ENCODE data around the gene EPHA2. TPM values are rescaled to one million over a fixed set of nuclear protein-coding genes. Genes with fewer than 3 reads are reported as not detected.

Gene EPHA2
- total RNA-seq, 1 donor from 2014 or later: 42.0 TPM

DNA sequence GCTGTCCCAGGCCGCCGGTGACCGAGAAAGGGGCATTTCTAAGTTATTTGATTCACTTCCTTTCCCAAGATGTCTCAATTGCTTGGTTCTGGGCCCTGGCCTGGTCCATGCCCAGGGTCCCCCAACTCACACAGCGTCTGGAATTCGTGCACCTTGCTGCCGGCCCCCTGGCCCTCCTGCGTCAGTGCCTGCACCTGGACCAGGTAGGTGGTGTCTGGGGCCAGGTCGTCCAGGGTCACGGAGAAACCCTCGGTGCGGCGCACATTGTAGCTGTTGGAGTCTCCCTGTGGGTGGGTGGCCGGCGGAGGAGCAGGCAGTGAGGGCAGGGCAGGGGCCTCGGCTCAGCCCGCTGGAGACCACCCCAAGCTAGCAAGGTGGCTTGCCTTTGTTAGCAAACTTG is 21.0 kb downstream of the EPHA2 start:
- no peak for DNase-seq

DNA sequence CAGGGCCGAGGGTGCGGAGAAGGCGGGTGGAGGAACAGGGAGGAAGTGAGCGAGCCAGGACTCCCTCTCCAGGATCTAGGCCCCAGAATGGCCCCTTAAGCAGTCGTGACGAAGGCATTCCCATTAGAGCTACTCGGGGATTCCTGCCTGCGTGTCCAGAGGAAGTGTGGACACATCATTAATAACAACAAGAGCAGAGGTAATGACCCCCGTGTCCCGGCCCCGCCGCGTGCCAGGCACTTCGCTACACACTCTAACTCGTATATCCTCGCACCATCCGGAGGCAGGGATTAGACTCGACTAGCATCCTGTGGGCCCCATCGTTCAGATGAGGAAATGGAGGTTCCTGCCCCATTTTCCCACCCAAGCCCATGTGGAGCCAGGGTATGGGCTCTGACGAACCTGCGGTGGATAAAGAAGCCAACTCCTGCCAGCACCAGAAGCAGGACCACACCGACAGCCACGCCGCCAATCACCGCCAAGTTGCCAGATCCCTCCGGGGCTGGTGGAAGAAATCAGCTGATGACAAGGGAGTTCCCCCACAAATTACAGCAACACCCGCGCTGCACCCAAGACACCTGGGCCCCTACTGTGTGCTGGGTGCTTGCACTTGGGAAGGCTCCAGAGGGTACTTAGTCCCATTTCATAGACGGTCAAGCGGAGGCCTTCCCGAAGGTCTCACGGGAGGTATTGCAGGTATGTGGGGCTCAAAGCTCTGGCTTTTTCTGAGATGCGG is 21.6 kb downstream of the EPHA2 start:
- no peak for DNase-seq

DNA sequence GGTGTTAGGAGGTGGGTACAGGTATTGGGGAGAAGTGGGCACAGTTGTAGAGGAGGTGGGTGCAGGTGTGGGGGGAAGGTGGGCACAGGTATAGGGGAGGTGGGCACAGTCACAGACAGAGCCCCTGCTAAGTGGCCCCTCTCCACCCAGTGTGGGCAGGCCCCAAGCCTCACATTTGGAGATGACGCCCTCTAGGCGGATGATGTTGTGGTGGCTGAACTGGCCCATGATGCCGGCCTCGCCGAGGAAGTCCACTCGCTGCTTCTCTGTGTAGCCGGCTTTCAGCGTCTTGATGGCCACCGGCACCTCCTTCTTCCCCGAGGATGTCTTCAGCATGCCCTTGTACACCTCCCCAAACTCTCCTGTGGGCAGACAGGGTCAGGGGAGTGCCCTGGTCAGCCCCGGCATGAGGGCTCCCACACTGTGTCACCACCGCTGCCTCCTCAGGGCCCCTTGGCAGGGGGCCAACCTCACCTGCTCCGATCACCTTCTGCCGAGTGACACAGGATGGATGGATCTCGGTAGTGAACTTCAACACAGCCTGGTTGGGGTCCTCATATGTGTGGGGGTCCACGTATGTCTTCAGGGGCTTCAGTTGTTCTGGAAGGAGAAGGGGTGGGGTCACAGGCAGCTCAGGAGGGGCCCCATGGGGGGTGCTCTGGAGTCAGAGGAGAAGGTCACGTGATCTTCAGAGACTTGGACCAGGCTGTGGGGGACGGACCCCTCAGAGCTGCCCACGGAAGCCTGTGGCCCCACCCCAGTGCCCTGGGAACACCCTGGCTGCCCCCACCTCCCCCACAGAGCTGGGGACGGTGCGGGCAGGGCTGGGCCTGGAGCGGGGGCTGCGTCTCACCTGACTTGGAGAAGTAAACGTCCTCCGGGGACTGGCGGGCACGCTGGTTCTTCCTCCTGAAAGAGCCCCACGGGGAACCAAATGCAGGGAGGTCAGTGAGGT is 22.6 kb downstream of the EPHA2 start:
- DNase-seq: no peak

DNA sequence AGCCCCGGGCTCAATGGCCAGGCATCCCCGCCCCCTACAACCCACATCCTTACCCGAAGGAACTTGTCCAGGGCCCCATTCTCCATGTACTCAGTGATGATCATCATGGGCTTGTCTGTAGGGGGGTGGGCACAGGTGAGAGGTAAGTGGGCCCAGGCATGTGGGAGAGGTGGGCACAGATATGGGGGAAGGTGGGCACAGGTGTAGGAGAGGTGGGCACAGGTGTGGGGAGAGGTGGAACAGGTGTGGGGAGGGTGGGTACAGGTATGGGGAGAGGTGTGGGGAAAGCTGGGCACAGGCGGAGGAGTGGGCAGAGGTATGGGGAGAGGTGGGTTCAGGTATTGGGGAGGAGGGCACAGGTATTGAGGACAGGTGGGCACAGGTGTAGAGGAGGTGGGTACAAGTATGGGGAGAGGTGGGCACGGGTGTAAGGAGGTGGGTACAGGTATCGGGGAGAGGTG is 23.5 kb downstream of the EPHA2 start:
- DNase-seq: no peak

DNA sequence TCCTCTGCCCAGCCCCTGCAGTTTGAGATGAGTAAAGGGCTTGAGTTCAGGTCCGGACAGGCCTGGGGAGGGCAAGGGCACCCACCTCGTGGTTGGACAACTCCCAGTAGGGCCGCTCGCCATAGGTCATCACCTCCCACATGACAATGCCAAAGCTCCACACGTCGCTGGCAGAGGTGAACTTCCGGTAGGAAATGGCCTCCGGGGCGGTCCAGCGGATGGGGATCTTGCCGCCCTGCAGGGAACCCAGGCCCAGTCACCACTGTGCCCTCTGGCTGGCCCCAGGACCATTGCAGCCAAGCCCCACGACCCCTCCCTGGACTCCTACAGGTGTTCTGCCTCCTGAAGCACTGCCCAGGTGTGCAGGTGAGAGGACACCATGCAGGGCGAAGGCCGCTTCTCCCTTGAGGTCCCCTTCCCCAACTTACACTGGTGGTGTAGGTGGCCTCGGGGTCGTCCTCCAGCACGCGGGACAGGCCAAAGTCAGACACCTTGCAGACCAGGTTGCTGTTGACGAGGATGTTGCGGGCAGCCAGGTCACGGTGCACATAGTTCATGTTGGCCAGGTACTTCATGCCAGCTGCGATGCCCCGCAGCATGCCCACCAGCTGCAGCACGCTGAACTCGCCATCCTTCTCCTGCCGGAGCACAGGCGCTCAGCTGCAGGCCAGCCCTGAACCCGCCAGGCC is 24.1 kb downstream of the EPHA2 start:
- DNase-seq: no peak

DNA sequence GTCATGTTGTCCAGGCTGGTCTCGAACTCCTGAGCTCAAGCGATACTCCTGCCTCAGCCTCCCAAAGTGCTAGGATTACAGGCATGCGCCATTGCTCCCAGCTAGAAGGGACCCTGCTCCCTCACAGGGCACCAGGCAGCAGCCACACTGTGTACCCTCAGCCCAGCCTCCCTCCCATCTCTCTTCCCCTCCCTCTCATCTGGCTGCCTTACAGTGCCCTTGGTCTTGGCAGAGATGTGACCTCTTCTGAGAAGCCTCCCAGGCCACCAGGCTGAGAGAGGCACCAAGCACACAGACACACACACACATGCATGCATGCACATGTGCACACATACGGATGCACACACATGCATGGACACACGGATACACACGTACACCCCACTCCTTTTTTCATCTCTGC is 25.0 kb downstream of the EPHA2 start:
- no peak for DNase-seq

DNA sequence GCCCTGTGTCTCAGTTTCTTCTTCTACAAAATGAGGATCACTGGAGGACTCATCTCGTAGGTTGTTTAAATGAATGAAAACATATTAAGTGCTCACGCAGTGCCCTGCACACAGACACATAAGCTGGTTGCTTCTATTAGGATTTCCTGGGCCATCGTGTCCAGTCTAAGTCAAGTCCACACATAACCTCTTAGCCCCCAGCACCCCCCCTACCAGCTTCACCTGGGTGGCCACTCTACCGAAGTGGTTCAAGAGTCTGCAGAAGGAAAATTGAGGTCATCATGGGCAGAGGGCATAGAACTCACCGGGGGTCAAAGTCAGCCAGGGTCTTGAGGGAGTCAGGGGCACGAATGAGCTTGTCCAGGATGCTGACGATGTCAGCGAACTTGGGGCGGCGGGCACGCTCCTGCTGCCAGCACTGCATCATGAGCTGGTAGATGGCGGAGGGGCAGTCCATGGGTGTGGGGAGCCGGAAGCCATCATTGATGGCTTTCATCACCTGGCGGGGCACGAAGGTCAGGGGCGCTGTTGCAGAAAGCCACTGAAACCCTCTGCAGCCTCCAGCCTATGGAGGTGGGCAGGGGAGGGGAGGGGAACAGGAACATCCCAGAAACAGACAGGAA is 25.8 kb downstream of the EPHA2 start:
- DNase-seq: no peak

DNA sequence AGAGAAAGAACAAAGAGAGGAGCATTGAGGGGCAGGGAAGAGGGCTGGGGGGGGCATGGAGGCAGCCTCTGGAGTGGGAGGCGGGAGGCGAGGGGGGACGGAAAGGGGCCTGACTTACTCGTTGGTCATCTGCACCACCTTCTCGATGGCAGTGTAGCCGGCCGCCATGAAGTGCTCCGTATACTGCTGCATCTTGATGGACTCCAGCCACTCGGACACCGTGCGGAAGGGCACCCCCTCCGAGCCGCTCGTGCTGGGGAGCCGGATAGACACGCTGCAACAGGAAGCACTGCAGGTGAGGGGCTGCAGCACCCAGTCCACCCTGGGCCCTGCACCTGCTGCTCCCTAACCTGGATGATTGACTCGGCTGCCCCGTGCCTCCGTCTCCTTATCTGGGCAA is 26.6 kb downstream of the EPHA2 start:
- DNase-seq: no peak

DNA sequence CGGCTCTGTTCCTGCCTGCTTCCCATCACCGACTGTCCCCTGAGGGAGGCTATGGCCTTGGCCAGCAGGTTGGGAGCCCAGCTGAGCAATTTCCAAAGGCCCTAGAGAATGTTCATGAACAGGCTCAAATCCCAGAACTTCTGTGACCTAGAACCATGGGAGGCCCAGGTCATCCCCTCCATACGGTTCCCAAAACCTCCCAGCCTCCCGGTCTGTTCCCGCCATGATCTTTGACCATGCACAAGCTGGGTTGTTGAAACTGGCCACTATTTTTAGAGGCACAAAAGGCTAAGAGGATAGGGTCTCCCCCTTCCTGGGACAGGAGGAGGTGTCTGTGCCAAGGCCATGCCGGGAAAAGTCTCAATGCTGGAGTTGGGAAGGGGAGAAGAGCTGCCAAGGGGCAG is 27.5 kb downstream of the EPHA2 start:
- DNase-seq: no peak

DNA sequence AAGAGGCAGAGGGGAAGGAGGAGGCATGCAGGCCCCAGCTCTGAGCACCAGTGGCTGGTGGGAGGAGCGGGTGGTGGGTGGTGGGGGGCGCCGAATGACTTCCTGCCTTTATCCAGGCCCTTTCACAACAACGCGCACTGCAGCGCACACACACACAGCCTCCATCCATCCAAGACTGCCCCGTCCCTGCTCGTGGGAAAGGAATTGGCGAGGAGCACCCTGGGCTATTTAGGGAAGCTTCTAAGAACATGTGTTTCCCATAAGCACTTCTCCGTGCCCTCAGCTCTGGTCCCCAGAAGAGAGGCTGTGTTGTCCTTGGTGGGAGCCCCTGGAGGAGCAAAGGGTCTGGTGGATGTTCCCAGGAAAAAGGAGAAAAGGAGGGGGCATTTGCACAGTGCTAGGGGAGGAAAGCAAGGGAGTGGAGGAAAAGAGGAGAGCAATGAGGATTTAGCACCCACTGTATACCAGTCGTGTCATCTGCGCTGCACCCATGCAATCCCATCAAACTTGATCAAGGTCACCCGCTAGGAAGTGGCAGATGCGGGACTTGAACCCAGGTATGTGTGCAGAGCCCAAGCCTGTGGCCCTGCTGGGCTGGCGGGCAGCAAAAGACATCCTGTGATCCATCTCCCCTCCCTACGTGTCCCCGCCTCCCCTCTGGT is 28.1 kb downstream of the EPHA2 start:
- no peak for DNase-seq

DNA sequence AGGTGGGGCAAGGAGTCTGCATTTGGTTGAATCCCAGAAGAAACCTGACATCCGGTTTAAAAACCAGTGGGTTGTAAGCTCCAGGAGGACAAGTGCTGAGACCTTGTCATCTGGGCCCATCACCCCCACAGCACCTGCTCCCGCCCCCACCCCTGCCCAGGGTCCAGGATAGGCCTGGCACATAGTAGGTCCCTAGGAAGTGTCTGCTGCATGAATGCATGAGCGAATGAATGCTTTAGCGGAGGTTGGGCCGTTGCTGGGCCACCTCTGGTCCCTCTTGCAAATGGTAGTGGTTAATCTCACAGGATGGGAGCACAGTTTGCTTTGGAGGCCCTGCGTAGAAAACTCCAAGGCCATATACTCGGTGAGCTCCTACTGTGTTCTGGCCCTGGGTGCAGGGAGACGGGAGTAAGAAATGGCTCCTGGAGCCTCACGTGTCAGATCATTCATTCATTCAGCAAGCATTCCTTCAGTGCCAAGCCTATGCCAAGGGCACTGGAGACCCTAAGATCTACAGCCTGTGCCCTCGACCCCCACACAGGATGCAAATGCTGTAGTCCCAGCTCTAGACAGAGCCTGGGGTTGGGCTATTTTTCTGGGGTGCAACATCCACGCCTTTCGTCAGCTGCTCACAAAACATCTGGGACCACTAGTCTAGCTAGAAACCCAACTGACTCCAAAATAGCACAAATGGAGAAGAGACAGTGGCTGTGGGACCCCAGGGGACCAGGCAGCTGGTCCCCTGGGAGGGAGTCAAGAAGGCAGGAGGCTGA is 28.9 kb downstream of the EPHA2 start:
- no peak for DNase-seq

DNA sequence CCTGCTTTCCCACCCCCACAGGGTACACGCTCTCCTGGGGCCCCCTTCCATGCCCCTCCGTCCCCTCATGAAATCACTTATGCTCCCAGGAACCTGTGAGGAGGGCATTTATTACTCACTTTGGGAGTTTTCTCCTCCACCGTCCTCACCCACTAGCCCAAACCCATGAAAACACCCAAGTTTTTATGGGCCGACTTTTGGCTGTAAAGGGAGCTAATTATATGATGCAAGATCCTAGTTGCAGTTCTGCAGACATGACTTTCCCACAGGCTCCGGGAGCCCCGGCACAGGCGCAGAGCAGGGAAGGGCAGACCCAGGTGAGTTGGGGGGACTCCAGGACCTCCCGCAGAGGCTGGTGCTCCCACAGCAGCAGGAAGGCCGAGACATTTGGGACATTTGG is 29.7 kb downstream of the EPHA2 start:
- no peak for DNase-seq

DNA sequence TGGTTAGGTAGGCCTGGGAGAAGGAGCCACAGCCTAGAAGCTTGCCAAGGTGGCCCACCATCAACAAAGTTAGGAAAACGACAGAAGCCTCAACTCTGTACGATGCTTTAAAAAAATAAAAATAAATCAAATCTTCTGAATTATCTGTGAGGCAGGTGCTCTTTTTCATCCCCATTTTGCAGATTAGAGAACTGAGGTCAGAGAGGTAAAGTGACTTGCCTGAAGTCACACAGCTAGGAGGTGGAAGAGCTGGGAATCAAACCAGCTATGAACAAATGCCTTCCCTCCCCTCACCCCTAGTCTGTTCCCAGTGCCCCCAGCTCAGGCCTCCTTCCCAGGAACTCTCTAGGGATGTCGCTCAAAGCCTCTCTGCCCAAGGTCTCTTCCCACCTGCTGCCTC is 30.4 kb downstream of the EPHA2 start:
- DNase-seq: no peak

DNA sequence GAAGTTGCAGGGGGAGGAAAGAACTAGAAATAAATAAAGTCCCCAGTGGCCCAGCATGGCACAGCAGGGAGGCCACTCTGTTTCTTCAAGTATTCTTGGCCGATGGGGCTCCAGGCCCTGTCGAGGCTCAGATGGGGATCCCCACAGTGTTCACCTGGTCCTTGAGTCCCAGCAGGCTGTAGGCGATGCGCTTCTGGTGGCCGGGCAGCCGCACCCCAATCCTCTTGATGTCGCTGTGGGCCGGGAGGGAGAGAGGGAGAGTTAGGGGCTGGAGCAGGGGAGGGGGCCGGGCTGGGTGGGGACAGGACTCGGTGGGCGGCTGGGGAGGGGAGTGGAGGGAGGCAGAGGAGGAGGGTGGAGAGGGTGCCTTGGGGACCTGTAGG is 30.8 kb downstream of the EPHA2 start:
- DNase-seq: no peak

DNA sequence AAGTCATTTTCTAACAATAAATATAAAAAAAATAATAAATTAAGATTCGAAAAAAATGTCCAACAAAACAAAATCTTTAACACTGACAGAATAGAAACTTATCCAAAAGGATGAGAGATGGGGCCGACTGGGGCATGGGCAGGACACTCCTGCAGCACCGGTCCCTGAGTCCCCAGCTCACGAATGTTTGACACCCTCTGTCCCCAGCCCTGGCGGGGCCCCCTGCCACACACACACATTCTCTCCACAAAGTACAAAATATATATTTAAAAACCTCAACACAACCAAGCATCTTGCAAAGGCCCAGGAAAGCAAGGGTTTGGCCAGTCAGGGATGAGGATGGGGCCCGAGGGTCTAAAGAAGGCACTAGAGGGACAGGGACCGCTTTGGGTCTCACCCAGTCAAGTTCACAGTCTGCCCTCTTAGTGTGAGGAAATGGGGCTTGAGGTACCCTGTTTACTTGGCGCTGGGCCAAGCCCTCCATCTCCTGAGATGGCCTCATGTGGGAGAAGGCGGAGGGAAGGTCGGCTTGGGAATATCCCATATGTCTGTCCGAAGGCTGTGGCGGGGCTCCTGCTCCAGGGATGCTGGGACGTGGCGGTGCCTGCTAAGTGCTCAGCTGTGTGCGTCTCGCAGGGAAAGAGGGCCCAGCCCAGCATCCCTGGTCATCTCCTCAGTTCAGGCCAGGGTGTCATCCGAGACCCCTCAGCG is 31.3 kb downstream of the EPHA2 start:
- no peak for DNase-seq

DNA sequence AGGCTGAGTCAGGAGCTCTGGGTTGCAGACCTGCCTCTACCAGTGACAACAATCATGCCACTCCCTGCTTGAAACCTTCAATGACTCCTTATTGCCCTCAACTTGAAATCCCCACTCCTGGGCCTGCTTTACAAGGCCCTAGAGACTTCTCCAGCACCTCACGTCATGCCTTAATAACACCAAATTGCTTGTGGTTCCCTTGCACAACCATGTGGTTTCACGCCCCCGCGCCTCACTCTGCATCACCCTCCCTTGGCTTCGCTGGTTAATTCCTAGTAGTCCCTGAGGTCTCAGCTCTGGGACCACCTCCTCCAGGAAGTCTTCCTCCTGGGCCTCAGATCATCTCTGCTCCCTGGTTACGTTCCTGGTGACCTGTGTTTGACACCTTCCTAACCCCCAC is 33.0 kb downstream of the EPHA2 start:
- no peak for DNase-seq

DNA sequence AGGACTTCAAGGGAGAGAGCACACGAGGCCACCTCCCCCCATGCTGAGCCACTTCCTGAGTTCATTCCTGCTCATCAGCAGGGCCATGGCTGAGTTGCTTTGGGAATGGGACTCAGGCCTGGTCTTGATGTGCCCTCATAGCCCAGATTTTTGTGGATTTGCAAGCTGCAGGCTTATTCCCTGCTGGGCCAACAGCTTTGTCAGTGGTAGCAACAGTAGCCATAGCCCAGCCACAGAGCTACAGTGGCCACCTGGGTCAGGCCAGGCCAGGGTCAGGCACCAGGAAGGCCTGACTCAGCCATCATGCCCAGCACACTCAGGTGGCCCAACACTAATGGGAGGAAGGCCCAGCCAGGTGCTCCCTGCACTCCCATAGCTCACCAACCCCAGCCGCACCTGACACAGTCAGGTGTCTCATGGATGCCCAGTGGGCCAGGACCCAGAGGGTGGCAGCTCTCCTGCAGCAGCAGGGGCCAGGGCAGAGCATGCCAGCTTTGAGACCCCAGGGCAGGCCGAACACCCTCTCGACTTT is 33.5 kb downstream of the EPHA2 start:
- no peak for DNase-seq

DNA sequence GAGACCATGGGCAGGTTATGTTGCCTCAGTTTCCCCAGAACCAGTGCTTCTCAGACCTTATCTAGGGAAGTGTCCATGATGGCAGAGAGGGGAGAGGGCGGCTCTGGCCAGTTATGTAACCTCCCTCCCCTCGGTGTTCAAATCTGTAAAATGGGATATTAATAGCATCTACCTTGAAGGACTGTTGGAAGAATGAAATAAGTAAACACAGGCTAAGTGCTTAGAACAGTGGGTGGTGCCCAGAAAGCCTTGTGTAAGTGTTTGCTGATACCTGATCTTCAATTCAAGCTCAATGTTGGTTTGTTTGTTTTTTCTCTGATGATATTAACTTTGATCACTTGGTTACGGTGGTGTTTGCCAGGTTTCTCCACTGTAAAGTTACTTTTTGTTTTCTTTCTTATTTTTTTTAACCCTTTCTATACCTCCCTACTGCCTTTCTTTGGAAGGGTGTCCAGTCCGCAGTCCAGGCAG is 34.9 kb downstream of the EPHA2 start:
- DNase-seq: no peak

DNA sequence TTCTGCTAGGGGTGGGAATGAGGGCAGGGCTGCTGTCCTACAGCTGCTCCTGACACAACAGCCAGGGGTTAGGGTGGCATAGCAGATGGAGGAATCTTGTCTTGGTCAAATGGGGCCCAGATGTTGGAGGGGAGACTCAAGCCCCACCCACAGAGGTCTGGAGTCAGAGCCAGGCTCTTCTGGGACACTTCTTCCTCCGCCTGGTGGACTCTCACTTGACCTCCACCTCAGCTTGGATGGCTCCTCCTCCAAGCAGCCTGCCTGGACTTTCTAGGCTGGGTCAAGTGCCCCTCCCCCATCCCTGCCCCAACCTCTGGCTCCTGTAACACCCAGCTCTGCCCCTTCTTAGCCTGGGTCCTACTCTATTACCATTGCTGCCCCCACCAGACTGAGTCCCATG is 35.5 kb downstream of the EPHA2 start:
- no peak for DNase-seq

DNA sequence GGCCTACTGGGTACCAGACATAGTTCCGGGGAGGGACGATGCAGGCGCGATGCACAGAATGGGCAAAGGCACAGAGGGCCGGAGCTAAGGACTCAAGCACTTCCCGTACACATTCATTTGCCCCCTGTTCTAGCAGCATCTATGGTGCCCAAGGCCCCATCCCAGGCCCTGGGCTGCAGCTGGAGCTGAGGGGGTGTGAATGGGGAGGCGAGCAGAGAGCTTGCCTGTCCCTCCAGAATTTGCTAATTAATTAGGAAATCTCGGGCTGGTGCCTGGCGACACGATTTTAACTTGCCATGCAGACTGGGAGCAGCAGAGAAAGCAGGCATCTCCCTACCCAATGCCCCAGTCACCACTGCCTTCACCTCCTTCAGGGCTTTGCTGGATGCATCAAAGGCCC is 35.9 kb downstream of the EPHA2 start:
- DNase-seq: no peak
